Measurements from ENCODE around the gene C2CD4B.

Gene C2CD4B

DNA sequence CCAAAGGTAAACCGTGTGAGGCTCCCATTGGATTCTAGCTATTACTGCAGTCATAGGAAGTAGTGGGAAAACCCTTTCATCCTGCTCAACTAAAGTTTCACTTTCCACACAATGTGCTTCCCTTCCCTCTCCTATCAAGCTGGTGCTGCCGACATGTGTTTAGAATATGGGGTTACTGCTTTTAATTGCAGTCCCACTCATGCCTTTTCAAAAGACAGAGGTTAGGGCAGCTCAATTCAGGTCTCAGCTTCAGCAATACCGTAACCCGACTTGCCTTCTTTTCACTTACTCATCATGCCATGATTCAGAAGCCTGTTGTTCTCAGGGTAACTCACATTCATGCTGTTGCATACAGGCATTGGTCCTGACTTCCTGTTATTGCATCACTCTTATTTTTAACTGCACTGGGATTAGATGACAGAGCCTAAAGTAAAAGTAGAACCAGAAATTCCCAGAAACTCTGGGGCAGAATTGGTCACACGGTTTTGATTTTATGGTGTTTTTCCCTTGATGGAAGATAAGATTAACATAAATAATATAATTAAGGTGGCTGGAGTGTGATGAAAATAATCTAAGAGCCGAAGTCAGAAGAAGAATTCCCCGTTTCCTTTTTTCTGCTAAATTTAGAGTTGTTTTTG is 45.7 kb downstream of the C2CD4B start:
- DNase-seq: peak in 1 of 56 donors; percentile 2

DNA sequence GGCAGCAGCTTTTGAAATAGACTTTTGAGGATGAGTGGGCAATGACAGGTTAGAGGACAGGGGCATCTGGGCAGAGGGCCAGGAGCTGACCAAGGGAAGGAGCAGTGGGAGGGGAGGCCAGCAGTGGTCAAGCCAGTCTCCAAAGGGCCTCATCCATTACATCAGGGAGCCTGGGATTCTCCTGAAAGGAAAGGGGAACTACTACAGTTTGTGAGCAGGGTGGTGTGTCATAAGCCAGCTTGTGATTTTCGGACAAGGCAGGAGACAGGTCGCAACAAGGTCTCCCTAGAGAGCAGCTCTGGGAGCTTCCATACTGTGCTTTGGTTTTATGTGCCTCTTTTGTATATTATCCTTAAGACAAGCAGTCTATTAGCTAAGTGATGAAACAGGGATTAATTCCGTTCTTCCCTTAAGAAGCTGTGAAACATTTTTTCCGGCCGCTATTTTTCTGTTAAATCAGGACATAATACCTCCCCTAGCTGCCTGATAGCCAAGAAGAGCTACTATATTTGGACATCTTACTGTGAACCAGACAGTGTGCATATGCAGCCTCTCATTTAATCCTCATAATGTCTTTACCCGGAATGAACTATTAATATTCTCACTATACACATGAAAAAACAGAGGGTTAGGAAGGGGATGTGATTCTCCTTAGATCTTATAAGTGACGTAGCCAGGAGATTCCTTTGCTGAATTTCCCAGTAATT is 46.4 kb downstream of the C2CD4B start:
- DNase-seq: no peak

DNA sequence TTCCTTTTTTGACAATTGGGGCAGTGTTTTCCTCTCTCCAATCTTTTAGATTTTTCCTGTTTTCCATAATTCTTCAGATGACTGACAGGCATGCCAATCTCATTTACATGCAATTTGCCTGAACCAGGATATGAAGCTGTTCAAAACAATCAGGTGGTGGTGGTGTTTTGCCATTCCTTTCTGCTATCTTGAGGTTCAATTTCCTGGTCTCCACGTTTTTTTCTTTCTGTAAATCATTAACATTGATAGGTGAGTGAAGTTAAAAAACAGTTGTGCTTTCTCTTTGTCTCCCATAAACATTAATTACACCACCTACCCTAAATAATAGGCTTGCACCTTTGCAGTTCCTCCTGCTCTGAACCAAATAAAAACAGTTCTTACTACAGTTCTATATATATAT is 49.2 kb downstream of the C2CD4B start:
- DNase-seq: no peak
